Uterus (tissue), 4 donors: Measurements from ENCODE around the gene ANKH. TPM values are rescaled to one million over a fixed set of nuclear protein-coding genes. Genes with fewer than 3 reads are reported as not detected.
"Not testable (repeated sequence)": the region's sequence is repeated elsewhere in the genome, so short reads cannot be mapped to it uniquely, and the experiment has no call there.

Experiments used
- DNase-seq, 2 donors: peaks; one replicate each; pipeline ENCODE4 v3.0.0-alpha.2; 2019 to 2020
- H3K27ac ChIP-seq, 2 donors: fragments of 200-600 bp; sonication (generic); 1 replicate in 1 of 2; 2 replicates in 1 of 2; pipeline ENCODE4 v1.5.1; 2016 to 2018
- H3K27me3 ChIP-seq, 2 donors: fragments of 200-600 bp; sonication (generic); one replicate each; pipeline ENCODE4 v1.5.1; 2018 to 2019; ENCODE audit warnings: control low read depth in 1 of 2
- H3K36me3 ChIP-seq, 2 donors: fragments of 200-600 bp; sonication (generic); one replicate each; pipeline ENCODE4 v1.5.1; 2019; ENCODE audit warnings: control low read depth in 1 of 2
- H3K4me1 ChIP-seq, 2 donors: fragments of 200-600 bp; sonication (generic); one replicate each; pipeline ENCODE4 v1.5.1; 2018 to 2019; ENCODE audit warnings: control low read depth in 1 of 2
- H3K4me3 ChIP-seq, 2 donors: fragments of 200-600 bp; sonication (generic); 1 replicate in 1 of 2; 2 replicates in 1 of 2; pipeline ENCODE4 v1.5.1; 2018 to 2019; ENCODE audit warnings: mild to moderate bottlenecking in 1 of 2
- H3K9me3 ChIP-seq, 2 donors: fragments of 200-600 bp; sonication (generic); one replicate each; pipeline ENCODE4 v1.5.1; 2019; ENCODE audit warnings: control low read depth in 1 of 2
- POLR2A ChIP-seq, 2 donors: fragments of 450-650 bp; IDR thresholded peaks; one replicate each; pipeline ENCODE4 v1.6.1; 2016; ENCODE audit warnings: antibody characterized with exemption in 2 of 2, mild to moderate bottlenecking in 1 of 2, moderate library complexity in 1 of 2
- intact Hi-C: fragments of 100-400 bp; cut with DNase I; formaldehyde crosslinking; loops from one replicate; pipeline ENCODE4 v1.15.1; 2023; ENCODE audit warnings: low total_unique reads
- total RNA-seq, 4 donors: library from RNA; depleted of rRNA in 3 of 4; stranded (reverse); fragments of >200 nt in 3 of 4; gene quantifications; one replicate each; pipeline versions ENCODE4 v1.1.0 to v1.2.4, GENCODE V29; 2014 to 2023
- TF ChIP-seq, protein P1 (sequence below), 4 experiments: fragments of 200-600 bp in 2 of 4; fragments of 450-650 bp in 2 of 4; sonication (generic) in 2 of 4; IDR thresholded peaks; one replicate each; pipeline ENCODE4 v1.5.1; 2016 to 2019; ENCODE audit warnings: antibody characterized with exemption in 4 of 4, mild to moderate bottlenecking in 2 of 4, moderate library complexity in 1 of 4
- donor health status: DM: yes; HTN: yes; CAD: no.

ANKH gene
- total RNA-seq, 4 donors from 2014 or later: 2.9 to 47.7 (median 26.9) TPM

DNA sequence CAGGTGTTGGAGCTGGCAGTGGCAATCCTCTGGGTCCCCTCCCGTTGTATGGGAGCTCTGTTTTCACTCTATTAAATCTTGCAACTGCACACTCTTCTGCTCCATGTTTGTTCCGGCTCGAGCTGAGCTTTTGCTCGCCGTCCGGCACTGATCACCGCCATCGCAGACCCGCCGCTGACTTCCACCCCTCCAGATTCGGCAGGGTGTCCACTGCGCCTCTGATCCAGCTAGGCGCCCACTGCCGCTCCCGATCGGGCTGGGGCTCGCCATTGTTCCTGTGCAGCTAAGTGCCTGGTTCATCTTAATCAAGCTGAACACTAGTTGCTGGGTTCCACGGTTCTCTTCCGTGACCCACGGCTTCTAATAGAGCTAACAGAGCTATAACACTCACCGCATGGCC lies 23.2 kb downstream of the ANKH start:
- intact Hi-C loops: no loop called here
- no peak overlapping the region for H3K4me3 ChIP-seq
- no peaks in the 10 kb centered on the region for H3K9me3 ChIP-seq
- H3K36me3 ChIP-seq: no peaks in the 10 kb centered on the region
- H3K4me1 ChIP-seq: no peaks in the 10 kb centered on the region
- TF ChIP-seq, protein P1, sequence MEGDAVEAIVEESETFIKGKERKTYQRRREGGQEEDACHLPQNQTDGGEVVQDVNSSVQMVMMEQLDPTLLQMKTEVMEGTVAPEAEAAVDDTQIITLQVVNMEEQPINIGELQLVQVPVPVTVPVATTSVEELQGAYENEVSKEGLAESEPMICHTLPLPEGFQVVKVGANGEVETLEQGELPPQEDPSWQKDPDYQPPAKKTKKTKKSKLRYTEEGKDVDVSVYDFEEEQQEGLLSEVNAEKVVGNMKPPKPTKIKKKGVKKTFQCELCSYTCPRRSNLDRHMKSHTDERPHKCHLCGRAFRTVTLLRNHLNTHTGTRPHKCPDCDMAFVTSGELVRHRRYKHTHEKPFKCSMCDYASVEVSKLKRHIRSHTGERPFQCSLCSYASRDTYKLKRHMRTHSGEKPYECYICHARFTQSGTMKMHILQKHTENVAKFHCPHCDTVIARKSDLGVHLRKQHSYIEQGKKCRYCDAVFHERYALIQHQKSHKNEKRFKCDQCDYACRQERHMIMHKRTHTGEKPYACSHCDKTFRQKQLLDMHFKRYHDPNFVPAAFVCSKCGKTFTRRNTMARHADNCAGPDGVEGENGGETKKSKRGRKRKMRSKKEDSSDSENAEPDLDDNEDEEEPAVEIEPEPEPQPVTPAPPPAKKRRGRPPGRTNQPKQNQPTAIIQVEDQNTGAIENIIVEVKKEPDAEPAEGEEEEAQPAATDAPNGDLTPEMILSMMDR (IDR thresholded peaks at IDR 0.05): no peak
- no peaks in the 10 kb centered on the region for H3K27me3 ChIP-seq
- no peak for DNase-seq
- no peak overlapping the region for H3K27ac ChIP-seq

DNA sequence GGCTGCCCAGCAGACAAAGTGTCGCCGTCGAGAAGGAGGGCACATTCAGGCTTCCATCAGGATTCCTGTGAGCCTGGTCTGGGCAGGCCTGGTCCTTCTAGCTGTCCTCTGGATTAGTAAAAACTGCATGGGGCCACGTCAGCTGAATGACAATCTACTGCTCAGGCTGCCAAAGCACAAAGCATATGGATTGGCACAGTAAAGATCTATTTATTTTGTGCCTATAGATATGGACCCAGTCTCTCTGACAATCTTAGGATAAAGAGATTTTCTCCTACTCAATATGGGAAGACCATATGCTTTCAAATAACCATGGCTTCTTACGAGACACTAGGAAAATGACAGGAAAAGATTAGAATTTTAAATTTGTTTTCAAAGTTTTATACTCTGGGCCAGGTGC lies 24.1 kb downstream of the ANKH start:
- DNase-seq: no peak
- no peaks in the 10 kb centered on the region for H3K9me3 ChIP-seq
- no peaks in the 10 kb centered on the region for H3K36me3 ChIP-seq
- no peak for TF ChIP-seq POLR2A (IDR thresholded peaks at IDR 0.05)
- TF ChIP-seq, protein P1 (IDR thresholded peaks at IDR 0.05): no peak
- intact Hi-C loops: no loop called here
- no peaks in the 10 kb centered on the region for H3K4me1 ChIP-seq
- H3K27ac ChIP-seq: no peak overlapping the region
- no peak overlapping the region for H3K4me3 ChIP-seq
- no peaks in the 10 kb centered on the region for H3K27me3 ChIP-seq

DNA sequence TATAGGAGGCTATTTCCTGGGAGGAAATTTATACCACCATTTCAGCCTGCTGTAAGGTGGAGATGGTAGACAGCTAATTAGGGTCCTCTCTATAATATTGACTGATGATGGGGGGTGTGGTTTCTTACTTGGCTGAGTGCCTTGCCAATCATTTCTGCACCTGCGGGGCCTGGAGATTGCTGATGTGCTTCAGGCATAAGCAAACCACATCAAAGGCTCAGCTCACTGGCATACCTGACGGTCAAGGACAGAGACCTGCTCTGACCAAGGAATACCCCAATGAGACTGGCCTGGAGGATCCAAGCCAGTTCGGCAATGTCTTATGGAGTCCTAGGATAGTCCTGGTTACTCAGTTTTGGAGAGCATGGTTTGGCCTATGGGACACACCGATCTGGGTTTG lies 29.5 kb downstream of the ANKH start:
- H3K4me1 ChIP-seq: no peaks in the 10 kb centered on the region
- no peaks in the 10 kb centered on the region for H3K9me3 ChIP-seq
- DNase-seq: no peak
- no peak overlapping the region for H3K27ac ChIP-seq
- no peaks in the 10 kb centered on the region for H3K27me3 ChIP-seq
- H3K36me3 ChIP-seq: no peaks in the 10 kb centered on the region
- TF ChIP-seq, protein P1 (IDR thresholded peaks at IDR 0.05): no peak
- TF ChIP-seq POLR2A (IDR thresholded peaks at IDR 0.05): no peak
- intact Hi-C loops: no loop called here
- H3K4me3 ChIP-seq: no peak overlapping the region

DNA sequence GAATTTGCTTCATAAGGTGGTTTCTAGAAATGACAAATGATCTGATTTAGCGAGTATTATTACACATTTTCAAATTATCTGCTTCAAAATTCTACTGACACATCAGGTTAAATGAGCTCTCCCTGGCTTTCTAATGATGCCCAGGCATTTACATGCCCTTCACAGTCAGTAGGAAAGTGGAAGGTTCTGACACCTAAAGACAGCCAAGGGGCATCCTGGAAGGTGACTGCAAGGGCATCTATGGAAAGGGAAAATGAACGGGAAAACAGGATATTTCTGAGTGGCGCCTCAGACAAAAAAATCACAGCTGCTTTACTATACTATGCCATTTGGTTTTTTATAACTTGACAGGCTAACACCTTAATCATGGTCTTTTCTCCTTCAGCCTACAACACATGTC lies 31.0 kb downstream of the ANKH start:
- intact Hi-C loops: no loop called here
- no peak for DNase-seq

DNA sequence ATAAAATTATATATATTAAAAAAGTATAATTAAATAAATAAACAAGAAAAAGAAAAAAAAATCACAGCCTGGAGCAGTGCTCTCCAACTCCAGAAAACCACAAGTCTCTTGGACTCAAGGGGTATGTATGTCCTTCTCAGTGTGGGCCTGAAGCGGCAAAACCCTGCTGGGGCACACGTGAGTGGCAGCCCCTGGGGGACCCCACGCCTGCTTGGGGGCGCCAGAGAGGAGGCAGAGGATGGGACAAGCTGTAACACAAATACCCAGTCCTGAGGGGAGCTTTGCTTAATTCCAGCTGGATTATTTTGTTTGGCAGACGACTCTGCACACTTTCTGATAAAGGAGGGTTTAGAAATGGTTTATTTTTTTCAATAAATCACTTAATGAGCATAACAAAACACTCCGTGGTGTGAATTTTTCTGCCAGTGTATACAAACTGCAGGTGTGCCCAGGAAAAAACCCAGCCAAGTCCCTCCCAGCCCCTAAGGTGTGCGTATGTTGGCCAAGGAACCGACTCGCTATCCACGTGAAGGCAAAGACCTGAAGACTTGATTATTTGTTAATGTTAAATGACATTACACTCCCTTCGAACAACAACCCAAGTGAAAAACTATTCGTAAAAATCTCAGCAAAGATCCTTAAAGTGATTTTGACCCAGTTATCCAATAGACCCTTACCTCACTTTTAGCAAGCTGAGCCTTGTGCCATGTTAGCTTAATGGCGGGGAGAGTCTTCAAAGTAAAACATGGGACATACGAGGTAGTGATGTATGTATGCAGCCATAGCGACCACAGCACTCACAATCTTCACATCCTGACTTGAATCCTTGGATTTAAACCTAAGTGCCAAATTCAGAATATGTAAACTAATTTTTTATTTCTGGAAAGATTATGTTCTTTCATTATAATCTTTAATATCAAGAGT lies 32.9 kb downstream of the ANKH start:
- TF ChIP-seq, protein P1 (IDR thresholded peaks at IDR 0.05): no peak
- no peak for TF ChIP-seq POLR2A (IDR thresholded peaks at IDR 0.05)
- H3K27me3 ChIP-seq: no peaks in the 10 kb centered on the region
- no peak for DNase-seq
- H3K9me3 ChIP-seq: no peaks in the 10 kb centered on the region
- H3K4me1 ChIP-seq: no peaks in the 10 kb centered on the region
- intact Hi-C loops: no loop called here
- no peak overlapping the region for H3K27ac ChIP-seq
- H3K36me3 ChIP-seq: no peaks in the 10 kb centered on the region
- H3K4me3 ChIP-seq: no peak overlapping the region

More for the DNA sequence above, 31.0 kb downstream of the ANKH start:
- Histone ChIP-seq H3K4me1 (no peaks in the 10 kb centered on the region), H3K4me3 (no peak overlapping the region), H3K27me3 (no peaks in the 10 kb centered on the region), H3K27ac (no peak overlapping the region), H3K9me3 (no peaks in the 10 kb centered on the region), H3K36me3 (no peaks in the 10 kb centered on the region)
- TF ChIP-seq, protein P1 (IDR thresholded peaks at IDR 0.05): no peak
- no peak for TF ChIP-seq POLR2A (IDR thresholded peaks at IDR 0.05)

DNA sequence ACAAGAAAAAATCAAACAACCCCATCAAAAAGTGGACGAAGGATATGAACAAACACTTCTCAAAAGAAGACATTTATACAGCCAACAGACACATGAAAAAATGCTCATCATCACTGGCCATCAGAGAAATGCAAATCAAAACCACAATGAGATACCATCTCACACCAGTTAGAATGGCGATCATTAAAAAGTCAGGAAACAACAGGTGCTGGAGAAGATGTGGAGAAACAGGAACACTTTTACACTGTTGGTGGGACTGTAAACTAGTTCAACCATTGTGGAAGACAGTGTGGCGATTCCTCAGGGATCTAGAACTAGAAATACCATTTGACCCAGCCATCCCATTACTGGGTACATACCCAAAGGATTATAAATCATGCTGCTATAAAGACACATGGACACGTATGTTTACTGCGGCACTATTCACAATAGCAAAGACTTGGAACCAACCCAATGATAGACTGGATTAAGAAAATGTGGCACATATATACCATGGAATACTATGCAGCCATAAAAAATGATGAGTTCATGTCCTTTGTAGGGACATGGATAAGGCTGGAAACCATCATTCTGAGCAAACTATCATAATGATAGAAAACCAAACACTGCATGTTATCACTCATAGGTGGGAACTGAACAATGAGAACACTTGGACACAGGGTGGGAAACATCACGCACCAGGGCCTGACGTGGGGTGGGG lies 34.0 kb downstream of the ANKH start:
- H3K4me1 ChIP-seq, H3K36me3 ChIP-seq, DNase-seq, H3K27me3 ChIP-seq, H3K9me3 ChIP-seq, intact Hi-C loops, H3K4me3 ChIP-seq, H3K27ac ChIP-seq: not testable (repeated sequence)
